ENCODE results near the gene FAM200C.
A peak's percentile ranks its signal among the peaks of the same experiment; 100 is the strongest.

Gene FAM200C

DNA sequence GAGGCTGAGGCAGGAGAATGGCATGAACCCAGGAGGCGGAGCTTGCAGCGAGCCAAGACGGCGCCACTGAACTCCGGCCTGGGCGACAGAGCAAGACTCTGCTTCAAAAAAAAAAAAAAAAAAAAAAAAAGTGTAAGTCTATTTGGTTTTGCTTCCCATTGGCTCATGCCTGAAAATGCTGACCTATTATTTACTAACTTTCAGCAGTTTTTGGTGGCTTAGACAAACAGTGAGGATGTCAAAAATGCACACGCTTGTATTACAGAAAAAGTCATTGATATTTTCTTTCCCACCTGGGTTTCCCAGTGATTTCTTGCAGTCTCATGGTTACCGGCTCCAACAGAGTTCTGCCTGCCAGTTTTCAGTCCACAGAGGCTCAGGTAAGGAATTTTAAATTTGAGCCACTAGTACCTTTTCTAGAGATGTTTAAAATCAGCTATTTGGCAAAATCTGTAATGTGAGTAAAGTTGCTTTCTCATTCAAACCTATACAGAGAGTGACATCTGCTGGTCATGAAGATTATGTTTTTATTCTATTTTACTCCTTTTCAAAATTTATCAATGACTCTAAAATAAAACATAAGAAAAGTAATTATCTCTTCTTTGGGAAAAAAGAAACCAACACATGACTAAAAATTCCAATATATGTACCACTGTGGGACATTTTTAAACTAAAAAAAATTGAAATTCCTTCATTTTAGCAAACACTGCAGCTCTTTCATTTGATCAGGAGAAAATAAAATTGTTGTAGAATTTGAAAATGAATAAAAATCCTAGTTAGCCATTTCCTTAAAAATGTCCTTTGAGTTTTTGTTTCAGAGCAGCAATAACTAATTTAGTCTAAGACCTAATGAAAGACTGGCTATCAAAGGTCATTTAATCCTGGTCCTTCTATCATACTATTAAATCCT lies 8.8 kb downstream of the FAM200C start:
- peak; percentile 46 to 50 for DNase-seq (ENCODE audit: low read depth in 2 of 2)
- no peak overlapping the region for H3K4me3 ChIP-seq (replicated peaks in 1 of 2; ENCODE audit: low read depth in 2 of 2, low read length in 2 of 2)

DNA sequence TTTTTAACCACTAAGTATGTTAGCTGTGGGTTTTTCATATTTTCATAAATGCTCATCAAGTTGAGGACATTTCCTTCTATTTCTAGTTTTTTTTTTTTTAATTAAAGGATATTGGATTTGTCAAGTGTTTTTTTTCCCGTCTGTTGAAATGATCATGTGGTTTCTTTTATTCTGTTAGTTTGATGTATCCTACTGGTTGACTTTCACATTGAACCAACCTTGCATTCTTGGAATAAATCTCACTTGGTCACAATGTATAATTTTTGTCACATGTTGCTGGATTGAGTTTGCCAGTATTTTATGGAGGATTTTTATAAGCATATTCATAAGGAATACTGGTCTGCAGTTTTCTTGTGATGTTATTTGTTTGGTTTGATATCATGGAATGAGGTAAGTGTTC lies 12.4 kb downstream of the FAM200C start:
- DNase-seq (ENCODE audit: low read depth in 2 of 2) = no peak
- no peak overlapping the region for H3K4me3 ChIP-seq (replicated peaks in 1 of 2; ENCODE audit: low read depth in 2 of 2, low read length in 2 of 2)
- TF ChIP-seq, protein P1, sequence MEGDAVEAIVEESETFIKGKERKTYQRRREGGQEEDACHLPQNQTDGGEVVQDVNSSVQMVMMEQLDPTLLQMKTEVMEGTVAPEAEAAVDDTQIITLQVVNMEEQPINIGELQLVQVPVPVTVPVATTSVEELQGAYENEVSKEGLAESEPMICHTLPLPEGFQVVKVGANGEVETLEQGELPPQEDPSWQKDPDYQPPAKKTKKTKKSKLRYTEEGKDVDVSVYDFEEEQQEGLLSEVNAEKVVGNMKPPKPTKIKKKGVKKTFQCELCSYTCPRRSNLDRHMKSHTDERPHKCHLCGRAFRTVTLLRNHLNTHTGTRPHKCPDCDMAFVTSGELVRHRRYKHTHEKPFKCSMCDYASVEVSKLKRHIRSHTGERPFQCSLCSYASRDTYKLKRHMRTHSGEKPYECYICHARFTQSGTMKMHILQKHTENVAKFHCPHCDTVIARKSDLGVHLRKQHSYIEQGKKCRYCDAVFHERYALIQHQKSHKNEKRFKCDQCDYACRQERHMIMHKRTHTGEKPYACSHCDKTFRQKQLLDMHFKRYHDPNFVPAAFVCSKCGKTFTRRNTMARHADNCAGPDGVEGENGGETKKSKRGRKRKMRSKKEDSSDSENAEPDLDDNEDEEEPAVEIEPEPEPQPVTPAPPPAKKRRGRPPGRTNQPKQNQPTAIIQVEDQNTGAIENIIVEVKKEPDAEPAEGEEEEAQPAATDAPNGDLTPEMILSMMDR (IDR thresholded peaks at IDR 0.05; ENCODE audit: low read depth, low read length) = no peak

More for the DNA sequence above, 8.8 kb downstream of the FAM200C start:
- TF ChIP-seq, protein P1 (IDR thresholded peaks at IDR 0.05; ENCODE audit: low read depth, low read length) = peak; percentile 39

DNA sequence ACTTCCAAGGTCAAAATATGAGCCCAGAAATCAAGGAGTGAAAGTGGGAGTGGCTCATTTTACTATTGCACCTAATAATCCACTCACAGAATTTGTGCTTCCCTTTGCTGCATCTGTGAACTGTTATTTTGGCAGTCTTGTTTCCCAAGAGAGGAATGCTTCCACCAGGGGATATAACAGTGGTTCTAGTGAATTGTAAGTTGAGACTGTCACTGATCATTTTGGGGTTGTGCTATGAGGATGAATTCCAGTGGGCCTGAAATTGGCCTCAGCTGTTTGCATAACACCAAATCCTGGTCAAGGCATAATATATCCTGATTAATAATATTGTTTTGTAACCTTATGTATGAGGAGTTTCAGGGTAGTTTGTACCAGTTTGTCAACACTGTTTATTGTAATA lies 14.4 kb downstream of the FAM200C start:
- DNase-seq (ENCODE audit: low read depth in 2 of 2) = no peak
- TF ChIP-seq, protein P1 (IDR thresholded peaks at IDR 0.05; ENCODE audit: low read depth, low read length) = no peak
- H3K4me3 ChIP-seq (replicated peaks in 1 of 2; ENCODE audit: low read depth in 2 of 2, low read length in 2 of 2) = no peak overlapping the region

DNA sequence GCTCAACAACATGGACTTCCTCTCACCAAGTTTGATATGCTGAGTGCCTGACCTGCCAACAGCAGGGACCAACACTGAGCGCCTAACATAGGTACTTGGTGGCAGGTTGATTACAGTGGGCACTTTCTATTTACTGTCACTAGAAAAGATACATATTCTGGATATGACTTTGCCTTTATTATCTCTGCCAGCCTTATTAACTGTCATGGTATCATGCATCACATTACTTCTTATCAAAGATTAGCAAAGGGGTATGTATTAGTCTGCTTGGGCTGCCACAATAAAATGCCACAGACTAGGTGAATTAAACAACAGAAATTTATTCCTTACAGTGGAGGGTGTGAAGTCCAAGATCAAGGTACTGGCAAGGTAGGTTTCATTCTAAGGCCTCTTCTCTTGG lies 15.2 kb downstream of the FAM200C start:
- H3K4me3 ChIP-seq (replicated peaks in 1 of 2; ENCODE audit: low read depth in 2 of 2, low read length in 2 of 2) = no peak overlapping the region
- TF ChIP-seq, protein P1 (IDR thresholded peaks at IDR 0.05; ENCODE audit: low read depth, low read length) = no peak
- DNase-seq (ENCODE audit: low read depth in 2 of 2) = no peak

DNA sequence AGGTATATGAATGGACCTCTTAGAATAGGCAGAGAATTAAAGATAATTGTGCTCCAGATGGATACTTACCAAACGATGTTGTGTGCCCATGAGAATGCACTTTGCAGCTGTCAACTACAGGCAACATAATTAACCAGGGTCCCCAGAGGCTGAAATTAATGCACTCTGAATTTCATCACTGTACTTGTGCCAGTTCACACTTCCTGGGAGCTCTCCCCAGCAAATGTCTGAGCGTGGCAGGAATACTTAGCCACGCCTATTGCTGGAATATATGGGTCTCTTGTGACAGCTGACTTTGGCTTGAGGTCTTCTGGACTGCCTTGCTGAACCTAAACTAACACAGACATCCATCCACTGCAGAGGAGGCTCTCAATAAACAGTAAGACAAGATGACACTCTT lies 17.5 kb downstream of the FAM200C start:
- TF ChIP-seq, protein P1 (IDR thresholded peaks at IDR 0.05; ENCODE audit: low read depth, low read length) = no peak
- H3K4me3 ChIP-seq (replicated peaks in 1 of 2; ENCODE audit: low read depth in 2 of 2, low read length in 2 of 2) = no peak overlapping the region

DNA sequence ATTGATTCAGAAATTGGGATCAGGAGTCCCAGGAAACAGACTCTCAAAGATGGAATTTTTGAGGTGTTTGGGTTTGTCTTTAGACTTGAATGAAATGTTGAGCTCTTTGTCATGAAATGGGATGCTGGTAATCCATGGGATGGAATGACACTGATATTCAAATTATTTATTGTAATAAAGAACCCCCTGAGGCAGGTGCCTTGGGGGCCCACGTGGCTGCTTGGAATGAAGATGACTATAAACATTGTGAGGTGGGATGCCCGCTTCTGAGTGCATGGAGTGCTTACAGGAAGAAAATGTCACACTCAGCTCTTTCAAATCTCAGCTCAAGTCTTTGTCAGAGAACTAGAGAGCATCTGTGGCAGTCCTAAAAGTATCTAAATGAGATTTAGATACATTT lies 19.8 kb downstream of the FAM200C start:
- no peak overlapping the region for H3K4me3 ChIP-seq (replicated peaks in 1 of 2; ENCODE audit: low read depth in 2 of 2, low read length in 2 of 2)
- TF ChIP-seq, protein P1 (IDR thresholded peaks at IDR 0.05; ENCODE audit: low read depth, low read length) = no peak
- no peak for DNase-seq (ENCODE audit: low read depth in 2 of 2)

More for the DNA sequence above, 17.5 kb downstream of the FAM200C start:
- no peak for DNase-seq (ENCODE audit: low read depth in 2 of 2)

Measured in cardiac fibroblast (primary cell).